Activated T-cell treated with anti-CD3 and anti-CD28 coated beads for 48 hours (primary cell): ENCODE measurements around the gene EPOP.
A peak's percentile ranks its signal among the peaks of the same experiment; 100 is the strongest.

Experiments
- DNase-seq: peaks from one replicate; pipeline ENCODE4 v3.0.0-alpha.2; 2020; ENCODE audit warnings: low read depth

The EPOP gene

GRCh38 chr17:38674014-38674748 lies 576 bp downstream of the EPOP start:
- peak; percentile 34 for DNase-seq

DNA sequence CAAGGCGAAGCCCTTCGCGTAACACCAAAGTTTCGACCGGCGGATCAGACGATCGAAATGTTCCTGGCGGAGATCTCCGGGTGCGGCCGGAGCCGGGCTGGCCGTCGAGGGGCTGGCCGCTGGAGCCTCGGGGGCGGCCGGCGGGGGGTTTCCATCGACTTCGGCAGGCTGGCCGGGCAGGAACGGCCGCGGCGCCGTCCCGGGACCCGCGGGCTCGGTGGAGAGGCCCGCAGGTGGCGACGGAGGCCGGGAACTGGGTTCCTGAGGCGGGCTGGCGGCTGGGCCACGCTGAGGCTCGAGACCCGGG lies 1.1 kb downstream of the EPOP start:
- no peak for DNase-seq

DNA sequence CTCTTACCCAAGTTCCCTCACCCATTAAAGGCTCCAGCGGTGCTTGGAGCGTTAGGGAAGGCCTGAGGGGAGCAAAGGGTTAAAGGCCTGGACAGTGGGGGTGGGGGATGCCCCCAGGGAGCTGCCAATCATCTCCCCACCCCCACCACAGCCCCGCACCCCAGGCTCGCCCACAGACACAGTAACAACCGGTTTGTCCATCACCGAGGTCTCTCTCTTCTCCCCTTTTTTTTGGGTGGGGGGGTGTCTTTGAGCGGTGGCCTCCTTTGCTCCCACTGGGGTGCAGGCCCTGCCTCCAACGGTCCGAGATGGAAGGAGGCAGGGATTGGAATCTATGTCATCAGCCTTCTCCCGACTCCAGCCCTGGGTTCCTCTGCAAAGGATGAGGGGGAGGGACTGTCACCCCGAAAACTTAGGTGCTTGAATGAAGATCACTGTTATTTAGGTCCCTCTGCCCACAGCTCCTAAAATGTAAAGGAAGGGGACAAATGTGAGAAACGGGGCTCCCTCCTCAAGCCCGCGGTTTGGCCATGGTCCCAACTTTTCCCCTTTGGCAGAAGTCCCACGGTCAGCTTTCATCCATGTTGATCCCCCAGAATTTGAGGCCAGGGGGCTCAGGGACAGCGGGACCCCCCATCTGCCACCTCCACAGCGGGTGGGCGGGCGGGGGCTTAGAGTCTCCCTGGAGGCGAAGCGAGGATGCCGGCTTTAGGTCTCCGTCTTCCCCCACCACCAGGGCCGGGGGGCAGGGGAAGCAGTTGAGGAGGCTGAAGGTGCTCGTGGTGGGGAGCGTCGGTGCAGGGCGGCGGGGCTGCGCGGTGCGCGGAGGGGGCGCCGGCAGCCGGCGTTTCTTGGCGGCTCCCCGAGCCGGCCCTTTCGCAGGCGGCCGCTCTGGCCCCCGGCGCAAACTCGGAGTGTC lies 1.7 kb downstream of the EPOP start:
- DNase-seq: no peak

DNA sequence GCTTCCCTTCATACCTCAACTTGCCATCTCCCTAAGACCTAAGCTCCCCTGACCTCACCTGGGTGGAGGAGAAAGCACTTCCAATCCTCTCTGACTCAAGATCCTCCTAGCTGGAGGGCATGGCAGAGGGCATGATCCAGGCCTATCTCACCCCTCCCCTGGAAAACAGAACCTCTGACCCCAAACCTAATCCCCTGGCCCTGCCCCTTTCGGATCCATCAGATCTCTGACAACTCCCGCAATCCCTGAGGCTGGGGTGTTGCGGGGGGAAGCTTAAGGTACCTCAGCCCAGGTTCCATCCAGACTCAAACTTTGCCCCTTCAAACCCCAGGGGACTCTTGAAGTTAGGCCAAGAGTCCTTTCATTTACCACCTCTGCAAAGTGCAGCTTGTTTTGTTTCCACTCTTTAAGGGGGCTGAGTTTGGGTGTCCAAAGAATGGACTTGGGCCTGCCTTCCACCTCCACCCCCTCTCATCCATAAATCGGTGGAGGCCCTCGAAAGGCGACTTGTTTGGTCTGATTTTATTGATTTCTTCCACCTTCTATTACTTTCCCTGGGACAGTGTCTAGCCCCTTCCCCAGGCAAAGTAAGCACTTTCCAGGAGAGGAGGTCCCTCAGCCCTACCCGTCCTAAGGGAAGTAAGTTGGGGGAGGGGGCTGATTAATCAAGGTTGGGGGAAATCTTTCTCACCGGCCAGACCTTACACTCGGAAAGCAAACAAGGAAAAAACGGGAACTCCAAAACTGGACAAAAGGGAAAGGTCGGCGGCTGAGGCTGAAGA lies 2.6 kb downstream of the EPOP start:
- DNase-seq: no peak

DNA sequence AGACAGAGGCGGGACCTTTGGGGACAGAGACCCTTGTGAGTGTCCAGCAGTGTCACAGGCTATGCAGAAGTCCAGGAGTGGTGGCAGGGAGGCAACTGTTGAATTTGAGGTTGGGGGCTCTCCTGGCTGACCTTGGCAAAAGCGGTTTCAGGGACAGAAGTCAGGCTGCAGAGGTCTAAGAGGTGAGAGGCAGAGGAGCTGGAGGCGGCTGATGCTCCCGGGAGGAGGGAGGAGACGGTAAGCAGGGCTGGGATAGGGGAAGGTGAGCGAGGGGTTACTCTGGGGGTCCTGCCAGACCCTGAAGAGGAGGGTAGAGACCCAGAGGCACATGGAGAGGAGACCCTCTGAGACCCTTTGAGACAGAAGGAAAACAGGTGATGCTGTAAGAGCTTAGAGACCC lies 5.2 kb downstream of the EPOP start:
- DNase-seq: no peak

DNA sequence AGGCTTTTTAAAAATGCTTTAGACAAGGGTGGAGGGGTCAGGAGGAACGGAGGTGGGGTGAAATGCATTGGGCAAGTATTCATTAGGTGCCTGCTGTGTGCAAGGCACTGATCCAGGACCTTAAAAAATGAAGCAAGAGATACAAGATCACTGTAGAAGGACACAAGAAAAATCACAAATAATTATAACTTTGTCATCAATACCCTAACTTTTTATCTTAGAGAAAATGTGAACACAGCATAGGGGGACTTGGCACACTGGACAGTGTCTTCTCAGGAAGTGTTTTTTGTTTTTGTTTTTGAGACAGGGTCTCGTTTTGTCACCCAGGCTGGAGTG lies 7.0 kb downstream of the EPOP start:
- DNase-seq: no peak

DNA sequence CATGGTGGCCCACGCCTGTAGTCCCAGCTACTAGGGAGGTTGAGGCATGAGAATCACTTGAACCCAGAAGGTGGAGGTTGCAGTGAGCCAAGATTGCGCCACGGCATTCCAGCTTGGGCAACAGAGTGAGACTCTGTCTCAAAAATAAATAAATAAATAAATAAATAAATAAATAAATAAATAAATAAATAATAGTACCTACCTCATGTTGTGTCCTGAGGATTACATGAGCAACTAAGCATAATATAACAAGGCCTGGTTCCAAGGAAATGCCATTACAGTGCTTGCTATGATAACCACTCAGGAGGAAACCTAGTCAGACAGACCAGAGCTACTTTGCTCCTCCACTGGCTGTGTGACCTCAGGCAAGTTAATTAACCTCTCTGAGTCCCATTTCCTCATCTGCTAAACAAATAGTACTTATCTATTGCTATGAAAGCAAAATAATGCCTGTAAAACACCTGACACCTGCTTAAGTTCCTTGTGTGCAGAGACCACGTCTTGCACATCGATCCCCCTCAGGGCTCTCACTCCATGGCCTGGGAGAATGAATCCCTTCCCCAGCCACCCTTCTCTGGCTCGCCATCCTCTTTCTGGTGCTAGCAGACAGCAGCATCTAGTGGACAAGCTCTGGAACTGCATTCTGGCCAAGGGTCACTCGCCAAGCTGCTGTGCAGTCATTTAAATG lies 7.5 kb downstream of the EPOP start:
- DNase-seq: peak; percentile 55

DNA sequence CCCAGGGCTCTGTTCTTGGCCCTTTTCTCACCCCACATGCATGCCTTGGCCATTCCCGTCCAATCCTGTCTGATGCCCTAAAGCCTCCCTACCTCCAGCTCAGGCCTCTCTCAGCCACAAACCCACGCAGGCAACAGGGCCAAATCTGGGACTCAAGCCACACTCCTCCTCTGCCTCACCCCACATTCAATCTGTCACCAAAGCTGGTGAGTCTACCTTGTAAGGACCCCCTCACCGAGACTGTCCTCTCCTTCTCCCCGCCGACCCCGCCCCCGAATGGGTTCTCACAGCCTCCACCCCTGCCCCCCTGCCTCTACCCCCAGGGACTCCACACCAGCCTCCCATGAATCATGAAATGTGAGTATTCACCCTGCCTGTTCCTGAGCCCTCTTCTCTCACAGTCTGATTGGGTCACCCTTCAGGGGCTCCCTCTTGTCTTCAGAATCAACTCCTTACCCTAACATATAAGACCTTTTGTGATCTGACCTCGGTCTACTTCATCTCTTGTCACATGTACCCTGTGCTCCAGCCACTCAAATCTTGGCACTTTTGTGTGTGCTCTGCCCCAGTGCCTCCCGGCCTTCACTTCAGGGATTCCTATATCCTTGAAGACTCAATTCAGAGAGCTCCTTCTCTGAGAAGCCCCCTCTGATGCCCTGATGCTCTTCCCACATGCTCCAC lies 10.7 kb downstream of the EPOP start:
- DNase-seq: no peak

GRCh38 chr17:38663125-38663751 lies 11.5 kb downstream of the EPOP start:
- peak; percentile 47 for DNase-seq

GRCh38 chr17:38660097-38661025 lies 14.4 kb downstream of the EPOP start:
- no peak for DNase-seq

DNA sequence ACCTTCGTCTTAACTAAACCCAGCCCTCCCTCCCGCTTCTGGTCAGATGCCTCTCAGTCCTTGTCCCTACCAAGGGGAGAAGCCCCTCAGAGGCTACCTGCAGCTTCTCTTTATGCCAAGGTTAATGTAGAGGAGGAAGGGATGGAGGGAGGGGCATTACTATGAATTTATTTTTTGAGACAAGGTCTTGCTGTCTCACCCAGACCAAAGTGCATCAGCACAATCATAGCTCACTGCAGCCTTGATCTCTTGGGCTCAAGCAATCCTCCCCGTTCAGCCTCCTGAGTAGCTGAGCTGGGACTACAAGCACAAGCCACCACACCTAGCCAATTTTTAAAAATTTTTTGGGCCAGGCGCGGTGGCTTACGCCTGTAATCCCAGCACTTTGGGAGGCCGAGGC lies 15.3 kb downstream of the EPOP start:
- no peak for DNase-seq

GRCh38 chr17:38658741-38659345 lies 15.9 kb downstream of the EPOP start:
- no peak for DNase-seq

DNA sequence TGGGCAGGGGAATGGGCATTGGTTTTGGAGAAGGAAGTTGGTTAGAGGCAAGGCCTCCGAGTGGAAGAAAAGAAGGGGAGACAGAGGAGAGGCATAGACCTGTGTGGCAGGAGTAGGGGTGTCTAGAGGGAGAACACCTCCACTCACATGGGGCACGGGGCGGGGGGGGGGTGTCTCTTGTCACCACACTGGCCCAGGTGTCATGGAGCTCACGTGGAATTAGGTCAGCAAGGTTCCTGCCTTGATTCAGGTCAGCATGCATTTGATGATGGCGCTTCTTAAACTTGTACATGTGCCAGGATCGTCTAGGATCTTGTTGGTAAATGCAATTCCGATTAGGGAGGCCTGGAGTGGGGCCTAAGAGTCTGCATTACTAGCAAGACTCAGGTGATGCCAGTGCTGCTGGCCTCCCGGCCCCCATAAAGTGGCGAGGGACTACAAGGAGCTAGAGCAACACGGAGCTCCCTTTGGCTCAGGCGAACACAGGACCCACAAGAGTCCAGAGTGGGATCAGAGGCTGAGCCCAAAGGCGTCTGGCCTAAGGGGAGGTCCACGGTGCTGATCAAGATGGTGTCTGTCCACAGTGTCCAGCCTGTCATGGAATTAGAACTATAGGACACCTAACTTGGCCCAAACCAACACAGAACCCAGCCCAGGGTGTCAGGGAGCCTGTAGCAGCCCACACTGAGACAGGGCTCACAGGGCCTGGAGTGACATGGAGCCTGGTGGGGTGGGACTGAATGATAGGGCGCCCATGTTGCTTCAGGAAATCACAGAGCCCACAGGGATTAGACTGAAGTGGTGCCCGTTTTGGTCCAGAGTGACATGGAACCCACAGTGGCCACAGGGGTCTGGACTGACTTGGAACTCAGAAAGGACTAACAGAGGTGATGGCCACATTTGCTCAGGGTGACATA lies 16.7 kb downstream of the EPOP start:
- no peak for DNase-seq

DNA sequence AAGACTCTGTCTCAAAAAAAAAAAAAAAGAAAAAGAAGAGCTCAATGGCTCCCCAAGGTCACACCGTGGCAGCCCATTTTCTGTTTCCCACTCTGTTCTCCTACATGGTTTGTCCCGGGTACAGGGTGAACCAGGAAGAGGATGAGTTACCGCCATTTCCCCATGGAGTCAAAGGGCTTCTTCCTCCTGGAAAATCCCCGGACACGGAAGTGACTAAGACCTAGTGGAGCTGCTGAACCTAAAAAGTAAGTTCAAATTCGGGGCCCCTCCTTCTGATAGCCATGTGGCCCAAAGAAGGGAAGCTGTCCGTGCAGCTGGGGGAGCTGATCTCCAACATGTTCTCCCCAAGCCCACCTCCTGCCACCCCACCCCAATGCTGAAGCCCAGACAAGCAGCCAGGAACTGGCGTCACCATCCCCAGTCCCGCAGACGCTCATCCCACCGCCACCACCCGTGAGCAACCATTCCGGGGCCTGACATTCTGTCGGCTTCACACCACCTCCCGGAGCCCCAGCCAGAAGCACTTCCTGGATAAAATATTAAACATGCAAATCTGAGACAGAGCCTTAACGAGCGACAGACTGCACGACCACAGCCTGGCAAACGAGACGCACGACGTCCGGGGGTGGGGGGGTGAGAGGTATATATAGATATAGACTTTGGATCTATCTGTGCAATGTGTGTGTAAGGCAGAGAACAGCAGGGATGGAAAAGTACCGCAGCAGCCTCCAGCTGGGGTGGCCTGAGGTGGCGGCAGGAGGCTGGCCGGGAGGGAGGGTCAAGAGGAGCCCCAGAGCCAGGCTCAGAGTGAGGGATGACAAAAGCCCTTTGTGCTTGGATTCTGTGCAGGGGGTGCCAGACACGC lies 17.6 kb downstream of the EPOP start:
- no peak for DNase-seq

DNA sequence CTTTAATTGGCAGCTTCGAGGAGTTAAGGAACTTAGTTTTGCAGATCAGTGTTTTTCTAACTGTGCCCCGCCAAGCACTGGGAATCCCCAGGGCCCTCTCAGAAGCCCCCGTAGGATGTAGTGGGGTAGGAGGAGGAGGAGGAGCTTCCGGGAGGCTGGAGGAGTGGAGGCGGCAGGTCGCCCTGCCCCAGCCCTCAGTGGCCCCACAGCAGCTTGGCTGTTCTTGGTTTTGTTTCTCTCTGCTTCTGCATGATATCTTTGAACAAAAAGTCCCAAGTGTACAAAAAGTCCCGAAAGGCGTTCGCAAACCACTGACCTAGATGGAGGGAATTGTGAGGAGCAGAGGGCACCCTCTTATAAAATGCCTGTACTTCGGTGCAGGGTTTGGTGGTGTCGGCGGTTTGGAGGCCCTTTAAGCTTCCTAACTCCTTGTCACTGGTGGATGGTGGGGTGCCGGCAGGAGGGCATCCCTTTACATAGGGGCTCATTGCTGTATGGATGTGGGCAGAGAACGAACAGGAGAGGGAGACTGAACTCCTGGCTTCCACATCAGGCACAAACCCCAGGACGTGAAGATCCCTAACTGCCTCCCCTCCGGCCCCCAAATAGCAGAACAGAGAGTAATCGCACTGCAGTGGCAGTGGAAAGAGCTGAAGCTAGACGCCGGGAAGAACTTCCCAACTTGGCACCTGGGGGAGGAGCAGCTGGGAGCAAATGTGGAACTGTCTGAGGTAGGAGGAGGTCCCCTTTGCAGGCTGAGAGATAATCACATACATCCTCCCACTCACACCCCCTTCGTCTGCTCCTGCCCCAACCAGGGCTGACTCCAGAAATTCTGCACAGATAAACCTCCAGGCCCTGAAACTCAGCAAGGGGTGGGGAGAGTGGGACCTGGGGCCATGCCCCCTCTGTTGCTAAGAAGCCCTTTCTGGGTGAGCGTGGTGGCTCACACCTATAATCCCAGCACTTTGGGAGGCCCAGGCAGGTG lies 20.1 kb downstream of the EPOP start:
- no peak for DNase-seq

- no peak for DNase-seq
Observed at GRCh38 chr17:38653679-38654078, 21.1 kb downstream of the EPOP start.
